Activated T-cell treated with anti-CD3 and anti-CD28 coated beads for 48 hours (primary cell): ENCODE measurements around the gene KLF7.

Source experiments
- DNase-seq: peaks from one replicate; pipeline ENCODE4 v3.0.0-alpha.2; 2020; ENCODE audit warnings: low read depth

Gene KLF7

DNA sequence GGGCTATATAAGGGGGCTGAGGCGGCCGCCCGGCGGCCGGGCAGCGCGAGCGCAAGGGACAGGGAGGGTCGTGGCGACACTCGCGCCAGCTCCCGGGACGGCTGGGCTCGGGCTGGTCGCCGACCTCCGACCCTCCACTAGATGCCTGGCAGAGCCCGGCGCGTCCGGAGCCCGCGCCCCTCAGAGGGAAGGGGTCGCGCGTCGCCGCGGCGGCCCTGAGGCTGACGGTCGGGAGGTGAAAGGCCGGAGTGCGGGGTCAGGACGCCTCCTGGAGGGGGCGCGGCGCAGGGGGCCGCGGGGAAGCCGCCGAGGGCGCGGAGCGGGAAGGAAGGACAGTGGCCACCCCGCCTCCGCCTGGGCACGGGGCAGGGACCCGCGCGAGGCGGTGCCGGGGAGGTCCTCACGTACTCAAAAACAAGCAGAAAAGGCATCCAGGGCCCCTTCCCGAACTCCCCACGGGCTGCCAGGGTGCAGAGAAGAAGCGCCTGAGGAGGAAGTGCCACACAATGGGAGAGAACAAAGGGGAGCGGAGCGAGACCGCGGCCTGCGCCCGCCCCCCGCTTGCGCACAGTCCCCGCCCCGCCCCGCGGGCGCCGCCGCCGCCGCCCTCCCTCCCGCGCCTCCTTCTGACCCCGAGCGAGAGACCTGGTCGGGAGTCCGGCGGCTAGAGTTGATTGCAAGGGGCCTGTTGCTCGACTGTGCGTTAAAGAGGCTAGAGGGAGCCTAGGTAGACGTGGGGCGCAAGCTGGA lies 776 bp upstream of the KLF7 start:
- DNase-seq, result peak; percentile 60

GRCh38 chr2:207166039-207166348 lies 246 bp upstream of the KLF7 start:
- peak; percentile 95 for DNase-seq

GRCh38 chr2:207164006-207164831 lies 1.5 kb downstream of the KLF7 start:
- DNase-seq, result no peak

- no peak for DNase-seq
Measured at GRCh38 chr2:207163756-207164005, 2.1 kb downstream of the KLF7 start.

- no peak for DNase-seq
Measured at GRCh38 chr2:207163053-207163755, 2.5 kb downstream of the KLF7 start.

GRCh38 chr2:207162316-207162715 lies 3.4 kb downstream of the KLF7 start:
- no peak for DNase-seq

- DNase-seq, result no peak
Measured at GRCh38 chr2:207161247-207162123, 4.3 kb downstream of the KLF7 start.

DNA sequence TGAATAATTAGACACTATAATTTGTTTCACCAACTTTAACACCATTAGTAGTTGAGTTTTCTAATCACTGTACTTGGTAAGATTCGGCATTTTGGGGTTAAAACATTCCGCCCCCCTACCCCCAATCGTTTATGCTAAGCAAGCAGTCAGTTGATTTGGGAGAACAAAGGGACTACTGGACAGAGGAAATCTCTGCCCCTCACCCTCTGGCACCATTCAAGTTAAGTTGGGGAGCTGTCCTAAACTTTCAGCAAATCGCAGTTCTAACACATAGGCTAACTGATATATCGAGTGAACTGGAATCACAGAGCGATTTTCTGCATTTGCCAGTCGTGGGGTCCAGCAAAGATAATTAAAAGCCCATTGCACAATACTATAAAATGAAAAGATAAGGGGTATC lies 5.6 kb downstream of the KLF7 start:
- no peak for DNase-seq

DNA sequence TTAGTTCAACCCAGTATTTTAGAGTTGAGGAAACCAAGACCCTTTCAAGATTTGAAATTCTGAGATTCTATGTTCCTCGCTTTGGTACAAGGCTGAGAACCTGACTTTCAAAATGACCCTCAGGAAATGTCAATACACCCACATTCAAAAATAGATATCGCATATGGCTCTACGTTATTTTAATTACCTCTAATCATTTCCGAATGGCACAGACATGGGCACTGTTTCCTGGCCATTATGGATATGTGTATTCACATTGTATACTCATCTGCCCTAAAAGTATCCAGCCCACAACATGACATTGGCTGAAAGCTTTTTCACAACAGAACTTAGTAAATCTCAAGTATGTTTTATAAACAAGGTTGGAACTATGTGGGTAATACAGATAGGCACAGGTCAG lies 6.7 kb downstream of the KLF7 start:
- DNase-seq, result no peak

DNA sequence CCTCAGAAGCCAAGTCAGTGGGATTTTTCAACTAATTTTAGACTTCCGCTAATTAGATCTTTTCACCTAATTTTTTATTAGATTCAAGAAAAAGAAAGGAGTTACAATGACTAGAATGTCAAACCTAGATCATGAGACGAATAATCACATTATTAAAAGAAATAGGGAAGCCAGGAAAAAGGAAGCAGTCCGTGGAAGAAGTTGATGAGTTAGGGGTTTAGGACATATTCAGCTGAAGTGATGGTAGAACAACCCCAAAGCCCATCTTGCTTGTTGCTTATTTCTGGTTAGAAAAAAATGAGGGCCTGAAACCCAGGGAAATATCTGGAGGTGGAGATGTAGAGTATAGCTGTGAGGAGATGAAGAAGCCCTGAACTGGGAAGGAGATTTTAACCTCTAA lies 8.0 kb downstream of the KLF7 start:
- no peak for DNase-seq

DNA sequence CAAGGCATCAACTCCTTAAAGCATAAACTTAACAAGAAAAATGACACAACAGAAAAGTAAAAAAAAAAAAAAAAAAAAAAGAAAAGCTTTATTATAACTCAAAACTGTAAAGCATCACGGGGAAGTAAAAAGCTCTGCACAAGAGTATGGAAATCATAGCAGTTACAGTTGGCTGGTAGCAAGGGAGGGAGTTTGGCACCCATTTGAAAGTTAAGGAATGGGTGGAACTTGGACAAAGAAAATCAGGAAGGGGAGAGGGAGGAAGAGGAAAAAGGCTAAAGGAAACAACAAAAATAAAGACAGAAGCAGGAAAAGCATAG lies 8.6 kb downstream of the KLF7 start:
- DNase-seq, result no peak

GRCh38 chr2:207156451-207157161 lies 9.1 kb downstream of the KLF7 start:
- DNase-seq, result no peak

DNA sequence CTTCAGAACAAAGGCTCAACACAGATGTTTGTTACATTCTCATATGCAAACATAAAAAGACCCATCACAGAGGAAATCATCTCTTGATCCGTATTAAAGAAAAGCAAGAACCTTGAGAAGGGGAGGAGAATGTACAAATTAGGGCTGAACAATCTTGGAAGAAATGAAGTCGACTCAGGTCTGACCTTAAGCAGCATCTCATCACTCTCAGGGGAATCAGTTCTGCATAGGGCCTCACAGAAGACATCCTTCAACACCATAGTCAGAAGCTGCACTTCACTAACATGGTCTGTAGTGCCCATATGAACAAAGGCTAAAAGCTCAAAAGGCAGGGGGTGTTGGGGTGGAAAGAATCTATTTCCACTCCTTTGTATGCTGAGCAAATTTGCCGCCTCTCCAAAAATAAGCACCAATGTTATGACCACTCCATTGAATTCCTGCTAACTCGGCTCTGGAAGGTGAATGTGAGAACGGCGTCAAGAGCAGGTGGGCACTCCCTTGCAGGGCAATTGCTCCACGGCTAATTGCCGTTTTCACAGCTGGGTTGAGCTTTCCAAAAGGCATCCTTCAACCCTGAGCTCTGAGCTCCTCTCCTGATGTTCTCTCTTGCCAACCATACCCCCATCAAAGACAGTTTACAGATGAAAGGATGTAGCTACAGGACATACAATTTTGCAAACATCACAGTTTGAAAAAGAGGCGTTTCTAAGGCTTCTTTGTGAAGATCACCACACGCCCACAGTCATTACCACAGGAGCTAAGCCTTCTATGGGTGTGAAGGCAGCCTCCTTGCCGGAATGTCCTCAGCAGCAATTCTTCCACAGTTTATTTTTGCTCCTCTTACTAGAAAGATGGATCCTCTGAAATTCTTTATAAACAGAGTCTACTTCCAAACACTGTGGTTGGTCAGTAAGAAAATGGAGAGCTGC lies 10.0 kb downstream of the KLF7 start:
- DNase-seq, result no peak

- DNase-seq, result no peak
Measured at GRCh38 chr2:207154556-207155510, 10.9 kb downstream of the KLF7 start.

DNA sequence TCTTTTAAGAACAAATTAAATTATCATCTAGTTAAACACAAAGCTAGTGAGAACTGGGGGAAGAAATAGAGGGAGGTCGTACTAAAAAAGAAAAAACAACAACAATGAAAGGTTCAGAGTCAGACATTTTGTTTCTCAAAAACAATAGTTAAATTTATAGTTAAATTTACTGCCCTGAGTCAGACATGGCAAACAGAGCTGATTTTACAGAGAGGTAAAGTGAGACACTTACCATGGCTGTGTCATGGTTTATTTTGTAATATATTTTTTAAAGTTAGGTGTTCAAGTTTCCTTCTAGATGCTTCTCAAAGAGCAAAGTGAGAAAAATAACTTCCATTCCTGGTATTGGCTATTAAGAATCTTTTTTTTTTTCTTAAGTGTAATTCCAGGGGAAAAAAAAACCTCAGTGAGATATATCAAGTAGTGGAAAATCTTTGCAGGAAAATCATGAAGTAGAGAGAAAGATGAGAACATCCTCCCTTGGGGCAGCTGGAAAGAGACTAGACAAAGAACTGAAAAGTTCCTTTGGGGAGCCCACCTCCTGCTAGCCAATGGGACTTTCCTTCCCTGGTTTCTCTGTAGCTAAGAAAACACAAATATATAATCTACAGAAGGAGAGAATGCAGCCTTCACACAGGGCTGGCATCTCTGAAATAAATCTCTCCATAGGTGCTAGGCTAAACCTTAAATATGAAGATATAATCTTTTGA lies 12.3 kb downstream of the KLF7 start:
- DNase-seq, result no peak

DNA sequence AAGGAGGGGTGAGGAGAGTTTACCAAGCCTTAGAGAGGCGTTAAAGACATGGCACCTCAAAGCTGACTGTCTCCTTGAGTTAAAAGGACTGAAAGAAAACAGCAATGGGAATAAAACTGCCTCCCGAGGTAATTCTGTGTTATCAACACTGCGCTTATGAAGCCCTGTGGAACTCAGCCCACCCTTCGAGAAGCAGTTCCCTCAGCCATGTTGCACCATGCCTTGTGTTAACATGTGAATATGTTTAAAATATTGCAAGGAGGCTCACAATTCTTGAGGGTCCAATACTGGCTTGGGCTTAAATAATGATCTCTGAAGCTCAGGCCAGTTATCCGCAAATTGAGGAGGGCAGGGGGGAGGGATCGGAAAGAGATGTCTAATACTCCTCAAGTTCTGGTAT lies 14.7 kb downstream of the KLF7 start:
- no peak for DNase-seq

- DNase-seq, result no peak
Measured at GRCh38 chr2:207150284-207150683, 15.5 kb downstream of the KLF7 start.

- DNase-seq, result no peak
Measured at GRCh38 chr2:207149249-207150213, 16.2 kb downstream of the KLF7 start.
